Measurements from ENCODE around the gene ZC3H12C.
A peak's percentile ranks its signal among the peaks of the same experiment; 100 is the strongest.

Gene ZC3H12C

DNA sequence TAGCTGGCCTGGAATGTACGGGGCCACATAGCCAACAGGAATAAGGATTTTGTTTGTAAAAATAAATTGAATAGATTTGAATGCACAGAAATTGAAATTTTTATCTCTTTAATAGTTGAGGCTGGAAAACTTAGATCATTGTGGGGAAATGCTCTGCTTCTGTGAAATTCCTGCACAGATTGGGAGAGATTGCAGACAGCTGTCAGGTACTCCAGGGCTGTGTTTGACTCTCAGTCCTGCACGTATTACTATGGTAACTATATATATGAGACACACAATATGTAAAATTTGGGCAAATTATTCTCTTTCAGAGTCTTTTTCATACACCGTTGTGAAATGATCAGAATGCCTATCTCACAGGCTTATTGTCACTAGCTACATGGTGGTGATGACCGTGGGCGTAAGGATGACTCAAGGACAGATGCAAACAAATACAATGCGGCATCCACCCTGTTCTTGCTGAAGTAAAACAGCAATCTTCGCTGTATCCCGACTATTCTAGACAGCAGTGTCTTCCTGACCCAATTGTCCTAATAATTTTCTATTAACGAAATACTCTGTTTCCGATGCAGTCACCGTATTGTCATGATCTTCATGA lies 79.4 kb downstream of the ZC3H12C start:
- no peak overlapping the region for H2AFZ ChIP-seq (ENCODE audit: low read length)
- no peaks in the 10 kb centered on the region for H3K9me2 ChIP-seq (ENCODE audit: low read depth, low read length)
- no peaks in the 10 kb centered on the region for H3K9me3 ChIP-seq (ENCODE audit: low read length)
- no peak overlapping the region for H3K9ac ChIP-seq (ENCODE audit: low read length)
- no peaks in the 10 kb centered on the region for H3K27me3 ChIP-seq (ENCODE audit: insufficient read depth, low read length)
- no peak overlapping the region for H3K27ac ChIP-seq (ENCODE audit: low read depth, low read length, poor library complexity, severe bottlenecking)
- H3K79me2 ChIP-seq (ENCODE audit: insufficient read depth, low read length): no peaks in the 10 kb centered on the region
- TF ChIP-seq CTCF (IDR thresholded peaks at IDR 0.05; ENCODE audit: low read length): no peak
- TF ChIP-seq EZH2 (IDR thresholded peaks at IDR 0.05; ENCODE audit: borderline replicate concordance, low read length): no peak
- H3K4me1 ChIP-seq (ENCODE audit: insufficient read depth, low read length, severe bottlenecking): no peaks in the 10 kb centered on the region
- no peaks in the 10 kb centered on the region for H3K36me3 ChIP-seq (ENCODE audit: insufficient read depth, low read length)
- H3K4me2 ChIP-seq (ENCODE audit: low read length): no peak overlapping the region
- H3K4me3 ChIP-seq (ENCODE audit: low read depth, low read length, poor library complexity, severe bottlenecking): no peak overlapping the region
- H3F3A ChIP-seq (ENCODE audit: insufficient read depth, low read length): no peaks in the 10 kb centered on the region
- no peaks in the 10 kb centered on the region for H4K20me1 ChIP-seq (ENCODE audit: insufficient read depth, low read length)

- Histone ChIP-seq H3K4me3 (ENCODE audit: low read depth, low read length, poor library complexity, severe bottlenecking) (no peak overlapping the region), H3K27me3 (ENCODE audit: insufficient read depth, low read length) (no peaks in the 10 kb centered on the region), H3K9me2 (ENCODE audit: low read depth, low read length) (no peaks in the 10 kb centered on the region), H3K9me3 (ENCODE audit: low read length) (no peaks in the 10 kb centered on the region), H4K20me1 (ENCODE audit: insufficient read depth, low read length) (no peaks in the 10 kb centered on the region), H3K4me1 (ENCODE audit: insufficient read depth, low read length, severe bottlenecking) (no peaks in the 10 kb centered on the region), H3K36me3 (ENCODE audit: insufficient read depth, low read length) (no peaks in the 10 kb centered on the region), H3F3A (ENCODE audit: insufficient read depth, low read length) (no peaks in the 10 kb centered on the region), H3K27ac (ENCODE audit: low read depth, low read length, poor library complexity, severe bottlenecking) (no peak overlapping the region), H3K79me2 (ENCODE audit: insufficient read depth, low read length) (no peaks in the 10 kb centered on the region), H3K4me2 (ENCODE audit: low read length) (peak overlapping the region; percentile 38; the same call in 1 of the 2 replicates), H3K9ac (ENCODE audit: low read length) (no peak overlapping the region), H2AFZ (ENCODE audit: low read length) (no peak overlapping the region)
- TF ChIP-seq EZH2 (IDR thresholded peaks at IDR 0.05; ENCODE audit: borderline replicate concordance, low read length): no peak
- peak; percentile 100 for TF ChIP-seq CTCF (IDR thresholded peaks at IDR 0.05; ENCODE audit: low read length)
Measured at GRCh38 chr11:110173811-110174644, 80.8 kb downstream of the ZC3H12C start.

DNA sequence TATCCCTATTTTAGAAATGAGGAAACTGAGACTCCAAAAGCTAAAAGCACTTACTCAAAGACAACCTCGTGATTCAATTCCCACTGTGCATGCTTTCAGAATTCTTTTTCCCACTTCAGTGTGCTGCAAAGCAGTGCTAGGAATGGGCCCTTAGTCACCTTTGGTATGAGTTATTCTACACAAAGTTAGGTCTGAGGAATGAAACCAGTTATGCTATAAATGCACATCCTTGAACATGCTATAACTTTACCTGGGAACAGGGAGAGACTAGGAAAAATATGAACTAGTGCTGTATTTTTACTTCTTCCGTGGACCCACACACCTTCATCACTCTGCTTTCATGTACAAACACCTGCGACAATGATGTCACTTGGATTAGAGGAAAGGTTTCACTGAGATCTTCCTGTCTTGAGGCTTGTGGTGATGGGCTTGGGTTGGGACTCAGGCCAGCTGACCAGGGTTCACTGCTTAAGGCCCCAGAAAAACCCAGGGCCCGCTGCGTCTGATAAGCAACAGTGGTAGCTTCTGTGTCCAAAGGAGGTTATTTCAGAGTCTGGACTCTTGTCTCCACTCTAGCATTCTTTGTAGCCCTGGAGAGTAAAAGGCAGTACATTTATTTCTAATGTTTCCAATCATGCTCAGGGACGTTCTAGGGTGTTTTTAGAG lies 81.6 kb downstream of the ZC3H12C start:
- no peaks in the 10 kb centered on the region for H3K9me3 ChIP-seq (ENCODE audit: low read length)
- H3K27ac ChIP-seq (ENCODE audit: low read depth, low read length, poor library complexity, severe bottlenecking): no peak overlapping the region
- no peaks in the 10 kb centered on the region for H3K79me2 ChIP-seq (ENCODE audit: insufficient read depth, low read length)
- H4K20me1 ChIP-seq (ENCODE audit: insufficient read depth, low read length): no peaks in the 10 kb centered on the region
- H3K36me3 ChIP-seq (ENCODE audit: insufficient read depth, low read length): no peaks in the 10 kb centered on the region
- H3K4me2 ChIP-seq (ENCODE audit: low read length): no peak overlapping the region
- H3K9me2 ChIP-seq (ENCODE audit: low read depth, low read length): no peaks in the 10 kb centered on the region
- no peaks in the 10 kb centered on the region for H3F3A ChIP-seq (ENCODE audit: insufficient read depth, low read length)
- no peak overlapping the region for H3K9ac ChIP-seq (ENCODE audit: low read length)
- H2AFZ ChIP-seq (ENCODE audit: low read length): no peak overlapping the region
- H3K4me1 ChIP-seq (ENCODE audit: insufficient read depth, low read length, severe bottlenecking): no peaks in the 10 kb centered on the region
- H3K4me3 ChIP-seq (ENCODE audit: low read depth, low read length, poor library complexity, severe bottlenecking): no peak overlapping the region
- TF ChIP-seq EZH2 (IDR thresholded peaks at IDR 0.05; ENCODE audit: borderline replicate concordance, low read length): no peak
- TF ChIP-seq CTCF (IDR thresholded peaks at IDR 0.05; ENCODE audit: low read length): no peak
- no peaks in the 10 kb centered on the region for H3K27me3 ChIP-seq (ENCODE audit: insufficient read depth, low read length)

Measured in OCI-LY1 (cell line).